B cell (primary cell): ENCODE results near the gene RERE.

Source experiments
- EZH2 ChIP-seq: IDR thresholded peaks from 2 replicates; pipeline ENCODE4 v1.6.1; 2012; ENCODE audit warnings: borderline replicate concordance, low read depth, mild to moderate bottlenecking, moderate library complexity, low read length; ENCODE audit not compliant: insufficient read depth, poor library complexity, severe bottlenecking
- TF ChIP-seq, protein P1 (sequence below): fragments of 200-600 bp; IDR thresholded peaks from one replicate; pipeline ENCODE4 v1.8.0; 2022; ENCODE audit warnings: antibody characterized with exemption, mild to moderate bottlenecking

DNA sequence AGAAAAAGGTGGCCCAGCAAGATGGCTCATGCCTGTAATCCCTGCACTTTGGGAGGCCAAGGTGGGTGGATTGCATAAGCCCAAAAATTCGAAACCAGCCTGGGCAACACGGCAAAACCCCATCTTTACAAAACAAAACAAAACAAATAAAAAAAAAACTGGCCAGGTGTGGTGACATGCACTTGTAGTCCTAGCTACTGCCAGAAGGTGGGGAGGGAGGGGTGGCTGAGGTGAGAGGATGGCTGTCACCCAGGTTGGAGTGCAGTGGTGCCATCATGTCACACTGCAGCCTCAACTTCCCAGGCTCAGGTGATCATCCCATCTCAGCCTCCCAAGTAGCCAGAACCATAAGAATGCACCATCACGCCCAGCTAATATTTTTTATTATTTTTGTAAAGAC is 22.8 kb downstream of the RERE start:
- TF ChIP-seq, protein P1, sequence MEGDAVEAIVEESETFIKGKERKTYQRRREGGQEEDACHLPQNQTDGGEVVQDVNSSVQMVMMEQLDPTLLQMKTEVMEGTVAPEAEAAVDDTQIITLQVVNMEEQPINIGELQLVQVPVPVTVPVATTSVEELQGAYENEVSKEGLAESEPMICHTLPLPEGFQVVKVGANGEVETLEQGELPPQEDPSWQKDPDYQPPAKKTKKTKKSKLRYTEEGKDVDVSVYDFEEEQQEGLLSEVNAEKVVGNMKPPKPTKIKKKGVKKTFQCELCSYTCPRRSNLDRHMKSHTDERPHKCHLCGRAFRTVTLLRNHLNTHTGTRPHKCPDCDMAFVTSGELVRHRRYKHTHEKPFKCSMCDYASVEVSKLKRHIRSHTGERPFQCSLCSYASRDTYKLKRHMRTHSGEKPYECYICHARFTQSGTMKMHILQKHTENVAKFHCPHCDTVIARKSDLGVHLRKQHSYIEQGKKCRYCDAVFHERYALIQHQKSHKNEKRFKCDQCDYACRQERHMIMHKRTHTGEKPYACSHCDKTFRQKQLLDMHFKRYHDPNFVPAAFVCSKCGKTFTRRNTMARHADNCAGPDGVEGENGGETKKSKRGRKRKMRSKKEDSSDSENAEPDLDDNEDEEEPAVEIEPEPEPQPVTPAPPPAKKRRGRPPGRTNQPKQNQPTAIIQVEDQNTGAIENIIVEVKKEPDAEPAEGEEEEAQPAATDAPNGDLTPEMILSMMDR, result no peak
- no peak for TF ChIP-seq EZH2
